Measurements from ENCODE around the gene ZFP90. TPM values are rescaled to one million over a fixed set of nuclear protein-coding genes. Genes with fewer than 3 reads are reported as not detected.

ZFP90 gene
- total and polyA plus RNA-seq, 2 donors (not counting 1 experiment from before 2014, with no cell fraction given), result 18.7 to 42.8 TPM

- H3K9me3 ChIP-seq (ENCODE audit: control insufficient read depth, insufficient read depth, low read depth, low read length), result no peaks in the 10 kb centered on the region
- H3K9ac ChIP-seq (ENCODE audit: insufficient read depth, low read length), result no peak overlapping the region
- no peaks in the 10 kb centered on the region for H3K27me3 ChIP-seq (ENCODE audit: control insufficient read depth, insufficient read depth, low read length)
- no peak overlapping the region for H3K4me3 ChIP-seq (replicated peaks in 1 of 4; ENCODE audit: control extremely low read depth in 1 of 4, insufficient read depth in 1 of 4, low read depth in 3 of 4, low read length in 4 of 4)
- H2AFZ ChIP-seq (ENCODE audit: low read length), result no peak overlapping the region
- H3K4me2 ChIP-seq (ENCODE audit: extremely low read depth, insufficient read depth, low read length), result no peak overlapping the region
- H3K4me1 ChIP-seq (ENCODE audit: control insufficient read depth, extremely low read depth, insufficient read depth, low read length), result peaks cover 4% of the 10 kb centered on the region
- H4K20me1 ChIP-seq (ENCODE audit: control insufficient read depth, extremely low read depth, insufficient read depth, low read length), result no peaks in the 10 kb centered on the region
- H3K79me2 ChIP-seq (ENCODE audit: control insufficient read depth, insufficient read depth, low read length), result no peaks in the 10 kb centered on the region
- H3K27ac ChIP-seq (ENCODE audit: insufficient read depth, low read length), result no peak overlapping the region
- H3K36me3 ChIP-seq (ENCODE audit: control insufficient read depth, insufficient read depth, low read length), result no peaks in the 10 kb centered on the region
- TF ChIP-seq, protein P1, sequence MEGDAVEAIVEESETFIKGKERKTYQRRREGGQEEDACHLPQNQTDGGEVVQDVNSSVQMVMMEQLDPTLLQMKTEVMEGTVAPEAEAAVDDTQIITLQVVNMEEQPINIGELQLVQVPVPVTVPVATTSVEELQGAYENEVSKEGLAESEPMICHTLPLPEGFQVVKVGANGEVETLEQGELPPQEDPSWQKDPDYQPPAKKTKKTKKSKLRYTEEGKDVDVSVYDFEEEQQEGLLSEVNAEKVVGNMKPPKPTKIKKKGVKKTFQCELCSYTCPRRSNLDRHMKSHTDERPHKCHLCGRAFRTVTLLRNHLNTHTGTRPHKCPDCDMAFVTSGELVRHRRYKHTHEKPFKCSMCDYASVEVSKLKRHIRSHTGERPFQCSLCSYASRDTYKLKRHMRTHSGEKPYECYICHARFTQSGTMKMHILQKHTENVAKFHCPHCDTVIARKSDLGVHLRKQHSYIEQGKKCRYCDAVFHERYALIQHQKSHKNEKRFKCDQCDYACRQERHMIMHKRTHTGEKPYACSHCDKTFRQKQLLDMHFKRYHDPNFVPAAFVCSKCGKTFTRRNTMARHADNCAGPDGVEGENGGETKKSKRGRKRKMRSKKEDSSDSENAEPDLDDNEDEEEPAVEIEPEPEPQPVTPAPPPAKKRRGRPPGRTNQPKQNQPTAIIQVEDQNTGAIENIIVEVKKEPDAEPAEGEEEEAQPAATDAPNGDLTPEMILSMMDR (conservative IDR thresholded peaks at IDR 0.05 in 1 of 2, IDR thresholded peaks at IDR 0.05 in 1 of 2; ENCODE audit: low read depth in 1 of 2, low read length in 2 of 2), result no peak
- no peak for TF ChIP-seq EZH2 (IDR thresholded peaks at IDR 0.05; ENCODE audit: low read length, missing control alignments)
- DNase-seq (ENCODE audit: low read depth in 2 of 2), result no peak
Measured at GRCh38 chr16:68533937-68534336, 5.2 kb upstream of the ZFP90 start.

GRCh38 chr16:68535331-68535730 is 3.8 kb upstream of the ZFP90 start:
- Histone ChIP-seq H3K4me3 (replicated peaks in 1 of 4; ENCODE audit: control extremely low read depth in 1 of 4, insufficient read depth in 1 of 4, low read depth in 3 of 4, low read length in 4 of 4) (no peak overlapping the region), H3K79me2 (ENCODE audit: control insufficient read depth, insufficient read depth, low read length) (peaks cover 2% of the 10 kb centered on the region), H4K20me1 (ENCODE audit: control insufficient read depth, extremely low read depth, insufficient read depth, low read length) (no peaks in the 10 kb centered on the region), H3K4me1 (ENCODE audit: control insufficient read depth, extremely low read depth, insufficient read depth, low read length) (no peaks in the 10 kb centered on the region), H3K4me2 (ENCODE audit: extremely low read depth, insufficient read depth, low read length) (no peak overlapping the region), H2AFZ (ENCODE audit: low read length) (no peak overlapping the region), H3K27me3 (ENCODE audit: control insufficient read depth, insufficient read depth, low read length) (no peaks in the 10 kb centered on the region), H3K9me3 (ENCODE audit: control insufficient read depth, insufficient read depth, low read depth, low read length) (no peaks in the 10 kb centered on the region), H3K36me3 (ENCODE audit: control insufficient read depth, insufficient read depth, low read length) (no peaks in the 10 kb centered on the region), H3K9ac (ENCODE audit: insufficient read depth, low read length) (no peak overlapping the region), H3K27ac (ENCODE audit: insufficient read depth, low read length) (no peak overlapping the region)
- TF ChIP-seq EZH2 (IDR thresholded peaks at IDR 0.05; ENCODE audit: low read length, missing control alignments), result no peak
- TF ChIP-seq, protein P1 (conservative IDR thresholded peaks at IDR 0.05 in 1 of 2, IDR thresholded peaks at IDR 0.05 in 1 of 2; ENCODE audit: low read depth in 1 of 2, low read length in 2 of 2), result no peak
- DNase-seq (ENCODE audit: low read depth in 2 of 2), result no peak

GRCh38 chr16:68539711-68540239 is 684 bp downstream of the ZFP90 start:
- Histone ChIP-seq H3K79me2 (ENCODE audit: control insufficient read depth, insufficient read depth, low read length) (peaks cover 2% of the 10 kb centered on the region), H3K4me1 (ENCODE audit: control insufficient read depth, extremely low read depth, insufficient read depth, low read length) (no peaks in the 10 kb centered on the region), H3K9me3 (ENCODE audit: control insufficient read depth, insufficient read depth, low read depth, low read length) (no peaks in the 10 kb centered on the region), H3K4me3 (replicated peaks in 1 of 4; ENCODE audit: control extremely low read depth in 1 of 4, insufficient read depth in 1 of 4, low read depth in 3 of 4, low read length in 4 of 4) (peak overlapping the region; percentile 58 to 87 (median 86)), H3K27me3 (ENCODE audit: control insufficient read depth, insufficient read depth, low read length) (no peaks in the 10 kb centered on the region), H4K20me1 (ENCODE audit: control insufficient read depth, extremely low read depth, insufficient read depth, low read length) (no peaks in the 10 kb centered on the region), H3K9ac (ENCODE audit: insufficient read depth, low read length) (peak overlapping the region; percentile 60), H3K36me3 (ENCODE audit: control insufficient read depth, insufficient read depth, low read length) (no peaks in the 10 kb centered on the region), H2AFZ (ENCODE audit: low read length) (peak overlapping the region; percentile 71), H3K4me2 (ENCODE audit: extremely low read depth, insufficient read depth, low read length) (peak overlapping the region; percentile 86), H3K27ac (ENCODE audit: insufficient read depth, low read length) (no peak overlapping the region)
- TF ChIP-seq EZH2 (IDR thresholded peaks at IDR 0.05; ENCODE audit: low read length, missing control alignments), result no peak
- TF ChIP-seq, protein P1 (conservative IDR thresholded peaks at IDR 0.05 in 1 of 2, IDR thresholded peaks at IDR 0.05 in 1 of 2; ENCODE audit: low read depth in 1 of 2, low read length in 2 of 2), result no peak
- DNase-seq (ENCODE audit: low read depth in 2 of 2), result peak; percentile 18 to 22
